GM21737 (cell line): ENCODE measurements around the gene MSX1.

ENCODE experiments used
- ATAC-seq: cut with Tn5 transposase; IDR thresholded peaks from one replicate; pipeline ENCODE4 v1.9.1; 2021; ENCODE audit warnings: mild to moderate bottlenecking, moderate library complexity; ENCODE audit not compliant: unreplicated experiment

MSX1 gene

GRCh38 chr4:4840351-4840750, 19.1 kb upstream of the MSX1 start:
- ATAC-seq = no peak

DNA sequence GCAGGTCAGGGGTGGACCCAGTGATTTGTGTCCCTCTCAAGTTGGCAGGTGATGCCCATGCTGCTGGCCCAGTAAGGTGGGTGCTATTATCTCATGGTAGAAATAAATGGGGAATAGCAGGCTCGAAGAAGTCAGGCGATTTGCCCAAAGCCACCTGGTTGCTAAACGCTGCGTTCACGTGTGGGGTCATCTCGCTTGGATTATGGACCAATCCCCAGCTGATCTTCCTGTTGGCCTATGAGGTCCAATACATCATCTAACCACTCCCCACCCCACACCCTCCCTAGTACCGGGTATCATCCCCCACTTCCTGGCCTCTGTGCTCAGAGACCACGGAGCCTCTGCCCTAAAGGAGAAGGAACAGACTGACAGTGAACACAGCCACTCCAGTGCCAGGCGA, 18.3 kb upstream of the MSX1 start:
- ATAC-seq = no peak

- ATAC-seq = no peak
Measured at GRCh38 chr4:4842476-4843441, 16.7 kb upstream of the MSX1 start.

DNA sequence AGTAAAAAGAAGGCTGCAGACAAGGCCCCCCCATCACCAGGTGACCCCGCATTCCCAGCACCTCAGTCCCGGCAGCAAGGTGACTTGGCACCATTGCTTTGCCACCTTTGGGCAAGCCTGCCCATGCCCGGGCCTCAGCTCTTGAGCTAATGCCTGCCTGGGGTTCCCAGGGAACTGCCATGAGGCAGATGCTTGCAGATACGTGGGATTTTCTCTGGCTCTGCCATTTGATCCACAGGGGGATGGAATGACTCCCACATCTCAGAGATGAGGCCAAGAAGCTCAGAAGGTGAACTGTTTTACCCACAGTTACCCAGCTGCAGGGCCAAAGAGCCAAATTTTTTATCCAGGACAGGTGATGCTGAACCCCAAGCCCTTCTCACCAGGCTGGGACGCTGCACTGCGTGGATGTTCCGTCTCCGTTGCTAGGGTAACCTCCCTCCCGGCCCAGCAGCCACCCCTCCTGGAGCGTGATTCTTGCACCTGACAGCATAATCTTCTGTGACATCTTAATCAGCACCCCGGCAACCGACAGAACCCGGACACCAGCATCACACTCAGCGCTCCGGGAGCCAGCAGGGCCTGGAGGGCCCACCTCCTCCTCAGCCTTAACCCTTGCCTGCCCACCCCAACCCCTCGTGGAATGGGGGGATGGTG, 15.7 kb upstream of the MSX1 start:
- no peak for ATAC-seq

DNA sequence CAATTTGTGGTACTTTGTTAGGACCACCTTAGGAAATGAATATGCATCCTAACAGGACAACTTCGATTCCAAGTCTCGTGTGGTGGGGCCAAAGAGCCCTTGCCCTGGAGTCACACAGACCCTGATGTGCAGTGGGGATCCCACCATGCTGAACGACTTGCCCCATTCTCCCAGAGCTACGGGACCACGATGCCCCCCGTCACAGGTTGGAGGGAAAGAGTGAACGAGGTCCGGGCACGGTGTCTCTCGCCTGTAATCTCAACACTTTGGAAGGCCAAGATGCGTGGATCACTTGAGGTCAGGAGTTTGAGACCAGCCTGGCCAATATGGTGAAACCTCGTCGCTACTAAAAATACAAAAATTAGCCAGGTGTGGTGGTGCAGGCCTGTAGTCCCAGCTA, 14.4 kb upstream of the MSX1 start:
- no peak for ATAC-seq

DNA sequence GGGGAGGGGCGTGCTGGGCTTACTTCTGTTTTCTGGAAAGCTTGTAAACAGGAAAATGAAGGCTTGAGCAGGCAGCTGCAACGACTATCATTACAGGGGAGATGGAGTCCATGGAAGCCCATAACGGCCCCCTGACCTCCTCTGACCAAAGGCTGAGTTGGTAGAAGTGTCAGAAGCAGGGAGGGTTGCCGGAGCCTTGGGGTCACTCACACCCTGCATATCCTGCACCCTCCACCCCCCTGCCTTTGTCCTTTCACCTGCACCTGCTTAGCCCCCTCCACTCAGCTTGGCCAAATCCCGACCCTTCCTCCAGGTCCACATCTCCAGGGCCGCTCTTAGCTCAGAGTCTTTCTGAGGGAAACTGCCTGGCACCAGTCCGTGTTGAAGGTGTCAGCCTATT, 12.5 kb upstream of the MSX1 start:
- ATAC-seq = no peak

- ATAC-seq = no peak
Measured at GRCh38 chr4:4848540-4848939, 10.9 kb upstream of the MSX1 start.

DNA sequence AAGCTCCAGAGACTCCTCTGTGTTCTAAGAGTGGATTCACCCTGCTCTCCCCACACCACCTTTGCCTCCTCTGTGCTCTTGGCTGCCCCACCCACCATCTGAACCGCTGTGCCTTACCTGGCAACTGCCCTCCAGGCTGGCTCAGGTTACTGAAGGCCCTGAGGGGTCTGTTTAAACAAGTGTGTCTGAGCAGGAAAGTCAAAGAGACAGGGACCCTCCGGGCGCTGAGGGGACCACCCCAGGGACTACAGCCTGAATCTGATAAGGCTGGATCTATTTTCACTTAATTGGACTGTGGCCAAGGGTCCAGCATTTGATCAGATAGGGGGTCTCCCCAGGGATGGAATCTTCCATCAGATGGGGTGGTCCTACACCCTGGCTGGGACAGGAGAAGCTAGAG, 10.4 kb upstream of the MSX1 start:
- no peak for ATAC-seq

DNA sequence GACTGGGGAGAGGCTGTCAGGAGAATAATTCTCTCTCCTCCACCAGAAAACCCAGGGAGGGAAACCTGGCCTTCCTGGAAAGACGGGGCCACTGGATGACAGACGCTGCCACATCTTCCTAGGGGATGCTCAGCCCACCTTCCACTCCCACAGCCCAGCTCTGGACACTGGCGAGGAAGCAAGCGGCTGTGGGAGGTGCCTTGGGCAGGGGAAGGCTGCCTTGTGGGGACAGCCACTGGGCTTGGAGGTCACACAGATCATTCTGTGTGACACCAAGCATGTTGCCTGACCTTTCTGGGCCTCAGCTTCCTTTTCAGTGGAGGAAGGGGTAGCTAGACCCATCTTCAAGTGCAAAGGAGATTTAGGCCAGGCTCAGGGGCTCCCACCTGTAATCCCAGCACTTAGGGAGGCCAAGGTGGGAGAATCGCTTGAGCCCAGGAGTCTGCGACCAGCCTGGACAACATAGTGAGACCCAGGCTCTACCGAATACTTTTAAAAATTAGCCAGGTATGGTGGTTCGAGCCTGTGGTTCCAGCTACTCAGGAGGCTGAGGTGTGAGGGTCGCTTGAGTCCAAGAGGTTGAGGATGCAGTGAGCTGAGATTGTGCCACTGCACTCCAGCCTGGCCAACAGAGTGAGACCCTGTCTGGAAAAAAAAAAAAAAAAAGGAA, 9.8 kb upstream of the MSX1 start:
- ATAC-seq = no peak

DNA sequence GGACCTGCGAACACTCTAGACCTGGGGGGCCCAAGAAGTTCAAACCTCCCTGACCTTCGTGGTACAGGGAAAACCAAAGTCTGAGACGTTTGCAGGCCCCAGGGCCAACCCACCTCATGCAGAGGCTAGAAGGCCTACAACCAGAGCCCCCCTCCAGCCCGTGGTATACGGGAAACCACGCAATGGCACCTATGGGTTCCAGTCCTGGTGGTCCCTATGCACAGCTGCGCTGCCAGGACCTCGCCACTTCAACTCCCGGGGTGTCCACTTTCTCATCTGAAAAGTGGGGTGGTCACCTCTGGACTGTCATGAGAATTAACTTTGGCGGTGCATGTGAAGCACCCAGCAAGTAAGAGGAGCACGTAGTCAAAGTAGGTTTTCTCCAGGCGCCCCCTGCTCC, 8.4 kb upstream of the MSX1 start:
- ATAC-seq = no peak

GRCh38 chr4:4851906-4852305, 7.6 kb upstream of the MSX1 start:
- no peak for ATAC-seq

DNA sequence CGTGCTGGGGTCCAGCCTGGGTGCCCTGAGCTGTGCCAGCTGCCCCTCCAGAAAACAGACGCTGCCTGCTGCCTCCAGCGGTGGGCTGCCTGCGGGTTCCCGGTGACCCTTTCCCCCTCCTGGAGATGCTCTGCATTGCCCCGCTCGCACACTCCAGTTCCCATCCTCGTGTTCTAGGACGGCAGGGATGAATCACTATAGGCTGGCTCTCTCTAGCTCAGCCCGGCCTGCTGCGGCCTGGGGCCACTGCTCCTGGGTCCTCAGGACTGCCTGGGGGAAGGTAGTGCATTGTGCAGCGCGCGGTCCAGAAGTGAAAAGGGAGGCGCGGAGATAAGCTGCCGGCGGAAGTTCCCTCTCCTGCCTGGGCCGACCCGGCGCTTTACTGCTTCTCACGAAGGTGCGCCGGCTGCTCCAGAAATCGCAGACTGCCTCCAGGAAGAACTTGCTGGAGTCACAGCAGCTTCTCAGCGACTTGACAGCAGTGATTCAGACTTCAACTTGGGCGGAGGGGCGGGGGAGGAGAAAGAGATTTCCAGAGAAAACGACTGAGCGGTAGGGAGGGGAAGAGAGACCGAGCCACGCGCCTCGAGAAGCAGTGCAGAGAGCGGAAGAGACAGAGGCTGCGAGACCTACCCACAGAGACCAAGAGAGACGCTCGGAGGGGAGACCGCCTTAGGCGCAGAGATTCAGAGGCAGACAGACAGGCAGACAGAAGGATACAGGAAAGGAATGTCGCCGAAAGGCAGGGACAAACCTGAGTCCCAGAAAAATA, 6.7 kb upstream of the MSX1 start:
- ATAC-seq = no peak

DNA sequence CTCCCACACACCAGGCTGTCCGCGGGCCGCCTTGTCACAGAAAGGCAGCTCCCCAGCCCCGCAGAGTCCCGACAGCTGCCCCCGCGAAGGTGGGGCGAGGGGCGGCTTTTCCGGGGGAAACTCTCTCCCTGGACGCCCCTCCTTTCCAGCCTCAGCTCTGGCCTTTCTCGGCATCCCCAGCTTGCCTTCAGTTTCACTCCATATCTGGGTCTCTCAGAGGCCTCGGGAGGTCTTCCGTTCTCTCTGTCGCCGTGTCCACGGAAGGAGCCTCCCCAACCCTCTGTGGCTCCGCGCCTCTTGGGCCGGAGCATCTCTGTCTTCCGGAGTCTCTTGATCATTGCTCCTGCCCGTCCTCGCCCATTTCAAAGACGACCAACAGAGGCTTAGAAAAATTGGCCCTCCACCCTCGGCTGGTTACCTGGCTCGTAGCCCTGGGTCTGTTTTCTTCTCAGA, 6.1 kb upstream of the MSX1 start:
- no peak for ATAC-seq

GRCh38 chr4:4853921-4854648, 5.4 kb upstream of the MSX1 start:
- ATAC-seq = no peak

- no peak for ATAC-seq
Measured at GRCh38 chr4:4854649-4855295, 4.7 kb upstream of the MSX1 start.

DNA sequence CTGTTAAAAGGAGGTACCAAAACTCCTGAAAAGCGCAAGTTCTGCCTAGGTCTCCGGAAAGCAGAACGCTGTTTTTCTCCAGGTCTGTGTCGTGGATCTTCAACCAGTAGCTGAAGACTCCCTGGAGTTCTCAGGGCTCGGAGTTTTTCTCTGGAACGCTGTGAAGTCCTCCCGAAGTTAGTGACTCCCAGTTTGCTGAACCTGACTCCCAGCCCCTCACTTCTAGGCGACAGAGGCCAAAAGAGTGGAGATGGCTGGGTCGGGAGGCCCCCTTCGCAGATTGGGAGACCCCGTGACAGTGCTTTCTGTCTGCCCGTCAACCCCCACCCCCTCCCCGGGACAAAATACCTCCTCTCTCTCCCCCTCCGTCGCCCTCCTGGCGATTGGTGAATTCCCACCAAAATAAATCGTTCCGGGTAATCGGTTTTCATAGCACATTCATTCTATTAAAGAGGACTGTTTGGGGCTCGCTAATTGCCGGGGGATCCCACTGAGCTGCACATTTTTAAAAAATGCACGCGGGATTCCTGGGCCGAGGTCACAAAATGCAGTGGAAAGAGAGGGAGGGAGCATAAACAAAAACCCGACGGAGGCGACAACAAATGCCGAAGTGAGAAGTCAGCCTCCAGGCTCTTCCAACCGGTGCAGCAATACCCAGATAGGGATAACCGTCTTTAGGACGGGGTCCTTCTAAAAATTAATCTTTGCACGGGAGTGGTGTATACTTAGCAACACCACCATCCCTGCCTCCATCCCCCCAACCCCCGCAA, 4.0 kb upstream of the MSX1 start:
- ATAC-seq = no peak

GRCh38 chr4:4856071-4857000, 3.1 kb upstream of the MSX1 start:
- no peak for ATAC-seq
